Fibroblast of lung (primary cell): Measurements from ENCODE around the gene CFAP77.

Experiments used
- CTCF ChIP-seq, 2 donors: IDR thresholded peaks in 1 of 2; conservative IDR thresholded peaks in 1 of 2; 1 replicate in 1 of 2; 2 replicates in 1 of 2; pipeline ENCODE4 v1.5.1; 2011 to 2012; ENCODE audit warnings: low read length in 2 of 2, control low read depth in 1 of 2, inconsistent platforms in 1 of 2, low read depth in 1 of 2, mild to moderate bottlenecking in 1 of 2
- EZH2 ChIP-seq: IDR thresholded peaks from 2 replicates; pipeline ENCODE4 v1.5.1; 2012; ENCODE audit warnings: low read length, control low read depth, mild to moderate bottlenecking; ENCODE audit errors: missing control alignments

- TF ChIP-seq CTCF (conservative IDR thresholded peaks at IDR 0.05 in 1 of 2, IDR thresholded peaks at IDR 0.05 in 1 of 2; ENCODE audit: low read depth in 1 of 2, low read length in 2 of 2) (no peak), EZH2 (no peak)
Measured at GRCh38 chr9:132514011-132514744, 104.2 kb downstream of the CFAP77 start.
